ENCODE results near the gene ATF6B.

DNA sequence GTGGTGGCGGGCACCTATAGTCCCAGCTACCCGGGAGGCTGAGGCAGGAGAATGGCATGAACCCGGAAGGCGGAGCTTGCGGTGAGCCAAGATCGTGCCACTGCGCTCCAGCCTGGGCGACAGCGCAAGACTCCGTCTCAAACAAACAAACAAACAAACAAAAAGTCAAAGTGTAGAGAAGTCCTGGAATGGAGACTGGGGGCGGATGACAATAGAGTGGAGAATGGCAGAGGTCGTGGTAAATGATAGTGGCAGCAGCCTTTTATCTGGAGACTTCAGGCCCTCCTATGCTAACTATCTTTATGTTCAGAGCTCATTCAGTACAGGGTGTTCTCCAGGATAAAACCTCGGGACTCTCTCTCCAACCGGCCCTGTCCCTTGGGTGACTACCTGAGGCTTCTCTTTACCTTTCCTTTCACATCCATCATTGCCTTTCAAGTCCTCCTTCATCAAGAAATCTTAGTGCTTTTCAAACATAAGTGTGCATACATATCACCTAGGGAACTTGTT, 3.4 kb upstream of the ATF6B start:
- TF ChIP-seq, protein P1, sequence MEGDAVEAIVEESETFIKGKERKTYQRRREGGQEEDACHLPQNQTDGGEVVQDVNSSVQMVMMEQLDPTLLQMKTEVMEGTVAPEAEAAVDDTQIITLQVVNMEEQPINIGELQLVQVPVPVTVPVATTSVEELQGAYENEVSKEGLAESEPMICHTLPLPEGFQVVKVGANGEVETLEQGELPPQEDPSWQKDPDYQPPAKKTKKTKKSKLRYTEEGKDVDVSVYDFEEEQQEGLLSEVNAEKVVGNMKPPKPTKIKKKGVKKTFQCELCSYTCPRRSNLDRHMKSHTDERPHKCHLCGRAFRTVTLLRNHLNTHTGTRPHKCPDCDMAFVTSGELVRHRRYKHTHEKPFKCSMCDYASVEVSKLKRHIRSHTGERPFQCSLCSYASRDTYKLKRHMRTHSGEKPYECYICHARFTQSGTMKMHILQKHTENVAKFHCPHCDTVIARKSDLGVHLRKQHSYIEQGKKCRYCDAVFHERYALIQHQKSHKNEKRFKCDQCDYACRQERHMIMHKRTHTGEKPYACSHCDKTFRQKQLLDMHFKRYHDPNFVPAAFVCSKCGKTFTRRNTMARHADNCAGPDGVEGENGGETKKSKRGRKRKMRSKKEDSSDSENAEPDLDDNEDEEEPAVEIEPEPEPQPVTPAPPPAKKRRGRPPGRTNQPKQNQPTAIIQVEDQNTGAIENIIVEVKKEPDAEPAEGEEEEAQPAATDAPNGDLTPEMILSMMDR (conservative IDR thresholded peaks at IDR 0.05; ENCODE audit: low read depth in 2 of 2) = no peak
- TF ChIP-seq, protein P2, sequence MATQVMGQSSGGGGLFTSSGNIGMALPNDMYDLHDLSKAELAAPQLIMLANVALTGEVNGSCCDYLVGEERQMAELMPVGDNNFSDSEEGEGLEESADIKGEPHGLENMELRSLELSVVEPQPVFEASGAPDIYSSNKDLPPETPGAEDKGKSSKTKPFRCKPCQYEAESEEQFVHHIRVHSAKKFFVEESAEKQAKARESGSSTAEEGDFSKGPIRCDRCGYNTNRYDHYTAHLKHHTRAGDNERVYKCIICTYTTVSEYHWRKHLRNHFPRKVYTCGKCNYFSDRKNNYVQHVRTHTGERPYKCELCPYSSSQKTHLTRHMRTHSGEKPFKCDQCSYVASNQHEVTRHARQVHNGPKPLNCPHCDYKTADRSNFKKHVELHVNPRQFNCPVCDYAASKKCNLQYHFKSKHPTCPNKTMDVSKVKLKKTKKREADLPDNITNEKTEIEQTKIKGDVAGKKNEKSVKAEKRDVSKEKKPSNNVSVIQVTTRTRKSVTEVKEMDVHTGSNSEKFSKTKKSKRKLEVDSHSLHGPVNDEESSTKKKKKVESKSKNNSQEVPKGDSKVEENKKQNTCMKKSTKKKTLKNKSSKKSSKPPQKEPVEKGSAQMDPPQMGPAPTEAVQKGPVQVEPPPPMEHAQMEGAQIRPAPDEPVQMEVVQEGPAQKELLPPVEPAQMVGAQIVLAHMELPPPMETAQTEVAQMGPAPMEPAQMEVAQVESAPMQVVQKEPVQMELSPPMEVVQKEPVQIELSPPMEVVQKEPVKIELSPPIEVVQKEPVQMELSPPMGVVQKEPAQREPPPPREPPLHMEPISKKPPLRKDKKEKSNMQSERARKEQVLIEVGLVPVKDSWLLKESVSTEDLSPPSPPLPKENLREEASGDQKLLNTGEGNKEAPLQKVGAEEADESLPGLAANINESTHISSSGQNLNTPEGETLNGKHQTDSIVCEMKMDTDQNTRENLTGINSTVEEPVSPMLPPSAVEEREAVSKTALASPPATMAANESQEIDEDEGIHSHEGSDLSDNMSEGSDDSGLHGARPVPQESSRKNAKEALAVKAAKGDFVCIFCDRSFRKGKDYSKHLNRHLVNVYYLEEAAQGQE (IDR thresholded peaks at IDR 0.05; ENCODE audit: unreplicated experiment) = no peak
- TF ChIP-seq CREB1 (CRISPR knock-in tag; IDR thresholded peaks at IDR 0.05; ENCODE audit: low read depth) (no peak), POLR2AphosphoS5 (IDR thresholded peaks at IDR 0.05; ENCODE audit: low read depth) (no peak), EZH2 (IDR thresholded peaks at IDR 0.05; ENCODE audit: low read depth, unreplicated experiment) (no peak), EZH2phosphoT487 (IDR thresholded peaks at IDR 0.05; ENCODE audit: unreplicated experiment) (no peak), JUNB (IDR thresholded peaks at IDR 0.05; ENCODE audit: unreplicated experiment) (no peak), NANOG (IDR thresholded peaks at IDR 0.05; ENCODE audit: borderline replicate concordance) (no peak), ZNF331 (CRISPR knock-in tag; IDR thresholded peaks at IDR 0.05; ENCODE audit: low read depth) (no peak), STAT1 (IDR thresholded peaks at IDR 0.05; ENCODE audit: unreplicated experiment) (no peak), ZNF114 (CRISPR knock-in tag; IDR thresholded peaks at IDR 0.05) (no peak)
- TF ChIP-seq, protein P3, sequence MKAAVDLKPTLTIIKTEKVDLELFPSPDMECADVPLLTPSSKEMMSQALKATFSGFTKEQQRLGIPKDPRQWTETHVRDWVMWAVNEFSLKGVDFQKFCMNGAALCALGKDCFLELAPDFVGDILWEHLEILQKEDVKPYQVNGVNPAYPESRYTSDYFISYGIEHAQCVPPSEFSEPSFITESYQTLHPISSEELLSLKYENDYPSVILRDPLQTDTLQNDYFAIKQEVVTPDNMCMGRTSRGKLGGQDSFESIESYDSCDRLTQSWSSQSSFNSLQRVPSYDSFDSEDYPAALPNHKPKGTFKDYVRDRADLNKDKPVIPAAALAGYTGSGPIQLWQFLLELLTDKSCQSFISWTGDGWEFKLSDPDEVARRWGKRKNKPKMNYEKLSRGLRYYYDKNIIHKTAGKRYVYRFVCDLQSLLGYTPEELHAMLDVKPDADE (IDR thresholded peaks at IDR 0.05) = no peak
- TF ChIP-seq, protein P4, sequence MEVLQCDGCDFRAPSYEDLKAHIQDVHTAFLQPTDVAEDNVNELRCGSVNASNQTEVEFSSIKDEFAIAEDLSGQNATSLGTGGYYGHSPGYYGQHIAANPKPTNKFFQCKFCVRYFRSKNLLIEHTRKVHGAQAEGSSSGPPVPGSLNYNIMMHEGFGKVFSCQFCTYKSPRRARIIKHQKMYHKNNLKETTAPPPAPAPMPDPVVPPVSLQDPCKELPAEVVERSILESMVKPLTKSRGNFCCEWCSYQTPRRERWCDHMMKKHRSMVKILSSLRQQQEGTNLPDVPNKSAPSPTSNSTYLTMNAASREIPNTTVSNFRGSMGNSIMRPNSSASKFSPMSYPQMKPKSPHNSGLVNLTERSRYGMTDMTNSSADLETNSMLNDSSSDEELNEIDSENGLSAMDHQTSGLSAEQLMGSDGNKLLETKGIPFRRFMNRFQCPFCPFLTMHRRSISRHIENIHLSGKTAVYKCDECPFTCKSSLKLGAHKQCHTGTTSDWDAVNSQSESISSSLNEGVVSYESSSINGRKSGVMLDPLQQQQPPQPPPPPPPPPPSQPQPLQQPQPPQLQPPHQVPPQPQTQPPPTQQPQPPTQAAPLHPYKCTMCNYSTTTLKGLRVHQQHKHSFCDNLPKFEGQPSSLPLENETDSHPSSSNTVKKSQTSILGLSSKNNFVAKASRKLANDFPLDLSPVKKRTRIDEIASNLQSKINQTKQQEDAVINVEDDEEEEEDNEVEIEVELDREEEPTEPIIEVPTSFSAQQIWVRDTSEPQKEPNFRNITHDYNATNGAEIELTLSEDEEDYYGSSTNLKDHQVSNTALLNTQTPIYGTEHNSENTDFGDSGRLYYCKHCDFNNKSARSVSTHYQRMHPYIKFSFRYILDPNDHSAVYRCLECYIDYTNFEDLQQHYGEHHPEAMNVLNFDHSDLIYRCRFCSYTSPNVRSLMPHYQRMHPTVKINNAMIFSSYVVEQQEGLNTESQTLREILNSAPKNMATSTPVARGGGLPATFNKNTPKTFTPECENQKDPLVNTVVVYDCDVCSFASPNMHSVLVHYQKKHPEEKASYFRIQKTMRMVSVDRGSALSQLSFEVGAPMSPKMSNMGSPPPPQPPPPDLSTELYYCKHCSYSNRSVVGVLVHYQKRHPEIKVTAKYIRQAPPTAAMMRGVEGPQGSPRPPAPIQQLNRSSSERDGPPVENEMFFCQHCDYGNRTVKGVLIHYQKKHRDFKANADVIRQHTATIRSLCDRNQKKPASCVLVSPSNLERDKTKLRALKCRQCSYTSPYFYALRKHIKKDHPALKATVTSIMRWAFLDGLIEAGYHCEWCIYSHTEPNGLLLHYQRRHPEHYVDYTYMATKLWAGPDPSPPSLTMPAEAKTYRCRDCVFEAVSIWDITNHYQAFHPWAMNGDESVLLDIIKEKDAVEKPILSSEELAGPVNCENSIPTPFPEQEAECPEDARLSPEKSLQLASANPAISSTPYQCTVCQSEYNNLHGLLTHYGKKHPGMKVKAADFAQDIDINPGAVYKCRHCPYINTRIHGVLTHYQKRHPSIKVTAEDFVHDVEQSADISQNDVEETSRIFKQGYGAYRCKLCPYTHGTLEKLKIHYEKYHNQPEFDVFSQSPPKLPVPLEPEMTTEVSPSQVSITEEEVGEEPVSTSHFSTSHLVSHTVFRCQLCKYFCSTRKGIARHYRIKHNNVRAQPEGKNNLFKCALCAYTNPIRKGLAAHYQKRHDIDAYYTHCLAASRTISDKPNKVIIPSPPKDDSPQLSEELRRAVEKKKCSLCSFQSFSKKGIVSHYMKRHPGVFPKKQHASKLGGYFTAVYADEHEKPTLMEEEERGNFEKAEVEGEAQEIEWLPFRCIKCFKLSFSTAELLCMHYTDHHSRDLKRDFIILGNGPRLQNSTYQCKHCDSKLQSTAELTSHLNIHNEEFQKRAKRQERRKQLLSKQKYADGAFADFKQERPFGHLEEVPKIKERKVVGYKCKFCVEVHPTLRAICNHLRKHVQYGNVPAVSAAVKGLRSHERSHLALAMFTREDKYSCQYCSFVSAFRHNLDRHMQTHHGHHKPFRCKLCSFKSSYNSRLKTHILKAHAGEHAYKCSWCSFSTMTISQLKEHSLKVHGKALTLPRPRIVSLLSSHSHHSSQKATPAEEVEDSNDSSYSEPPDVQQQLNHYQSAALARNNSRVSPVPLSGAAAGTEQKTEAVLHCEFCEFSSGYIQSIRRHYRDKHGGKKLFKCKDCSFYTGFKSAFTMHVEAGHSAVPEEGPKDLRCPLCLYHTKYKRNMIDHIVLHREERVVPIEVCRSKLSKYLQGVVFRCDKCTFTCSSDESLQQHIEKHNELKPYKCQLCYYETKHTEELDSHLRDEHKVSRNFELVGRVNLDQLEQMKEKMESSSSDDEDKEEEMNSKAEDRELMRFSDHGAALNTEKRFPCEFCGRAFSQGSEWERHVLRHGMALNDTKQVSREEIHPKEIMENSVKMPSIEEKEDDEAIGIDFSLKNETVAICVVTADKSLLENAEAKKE (CRISPR knock-in tag; IDR thresholded peaks at IDR 0.05) = no peak

All from GM23338 (cell line).